GM18519 (cell line): ENCODE measurements around the gene FERMT1.
"Not testable (repeated sequence)": the region's sequence is repeated elsewhere in the genome, so short reads cannot be mapped to it uniquely, and the experiment has no call there.

ENCODE experiments used
- ATAC-seq: cut with Tn5 transposase; IDR thresholded peaks from one replicate; pipeline ENCODE4 v1.9.1; 2021; ENCODE audit warnings: mild to moderate bottlenecking, moderate library complexity; ENCODE audit not compliant: unreplicated experiment, low FRiP score

FERMT1 gene

GRCh38 chr20:6116758-6117157 lies 6.1 kb downstream of the FERMT1 start:
- no peak for ATAC-seq

DNA sequence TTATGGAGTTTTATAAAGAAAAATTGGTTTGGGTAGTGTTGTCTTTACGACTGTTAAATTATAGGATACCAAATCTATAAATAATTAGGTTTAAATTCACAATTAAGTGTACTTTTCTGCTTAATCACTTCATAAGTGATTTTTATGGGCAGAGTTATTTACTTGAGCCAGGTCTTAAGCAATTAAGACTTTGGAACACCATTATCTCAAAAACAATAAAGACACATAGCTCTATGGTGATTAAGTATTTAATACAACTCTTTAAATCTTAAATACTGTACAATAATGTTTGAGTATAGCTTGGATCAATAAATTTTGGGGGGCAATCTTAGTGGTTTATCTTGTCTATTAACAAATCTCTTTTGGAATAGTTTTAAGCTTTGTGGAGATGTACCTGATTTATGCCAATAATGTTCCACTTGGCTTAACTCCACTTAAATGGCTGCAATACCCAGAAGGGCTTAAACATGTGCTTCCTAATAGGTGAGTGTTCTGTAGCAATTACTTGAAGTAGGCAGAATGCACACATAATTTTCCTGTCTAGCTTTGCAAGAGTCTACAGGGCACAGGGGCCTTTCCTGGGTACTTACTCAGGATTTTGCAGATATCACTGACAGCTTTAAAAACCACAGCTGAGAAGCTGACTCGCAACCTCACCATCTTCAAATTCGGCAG lies 7.5 kb downstream of the FERMT1 start:
- no peak for ATAC-seq

- no peak for ATAC-seq
Measured at GRCh38 chr20:6114696-6115095, 8.1 kb downstream of the FERMT1 start.

DNA sequence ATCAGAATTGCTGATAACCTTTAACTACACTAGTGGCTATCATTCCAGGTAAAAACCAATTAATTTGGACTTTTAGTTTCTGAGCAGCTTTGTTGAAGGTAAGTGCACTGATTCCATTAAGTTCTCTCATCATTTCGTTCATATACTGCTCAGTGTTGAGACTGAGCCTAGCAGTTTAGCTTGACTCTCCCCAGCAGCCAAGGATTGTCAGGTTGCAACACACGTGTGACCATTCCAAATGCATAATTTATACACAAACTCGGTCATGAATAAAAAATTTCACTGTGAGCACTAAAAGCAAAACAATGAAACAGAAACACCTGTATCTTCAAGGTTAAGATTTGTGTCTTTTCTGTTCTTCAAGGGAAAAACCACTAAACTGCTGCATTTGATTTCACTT lies 8.9 kb downstream of the FERMT1 start:
- no peak for ATAC-seq

DNA sequence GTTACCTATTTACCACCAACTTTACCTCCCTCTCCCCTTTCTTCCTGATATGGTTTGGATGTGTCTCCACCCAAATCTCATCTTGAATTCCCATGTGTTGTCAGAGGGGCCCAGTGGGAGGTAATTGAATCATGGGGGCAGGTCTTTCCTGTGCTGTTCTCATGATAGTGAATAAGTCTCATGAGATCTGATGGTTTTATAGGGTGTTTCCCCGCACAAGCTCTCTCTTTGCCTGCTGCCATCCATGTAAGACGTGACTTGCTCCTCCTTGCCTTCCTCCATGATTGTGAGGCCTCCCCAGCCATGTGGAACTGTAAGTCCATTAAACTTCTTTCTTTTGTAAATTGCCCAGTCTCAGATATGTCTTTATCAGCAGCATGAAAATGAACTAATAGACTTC lies 9.9 kb downstream of the FERMT1 start:
- not testable (repeated sequence) for ATAC-seq

DNA sequence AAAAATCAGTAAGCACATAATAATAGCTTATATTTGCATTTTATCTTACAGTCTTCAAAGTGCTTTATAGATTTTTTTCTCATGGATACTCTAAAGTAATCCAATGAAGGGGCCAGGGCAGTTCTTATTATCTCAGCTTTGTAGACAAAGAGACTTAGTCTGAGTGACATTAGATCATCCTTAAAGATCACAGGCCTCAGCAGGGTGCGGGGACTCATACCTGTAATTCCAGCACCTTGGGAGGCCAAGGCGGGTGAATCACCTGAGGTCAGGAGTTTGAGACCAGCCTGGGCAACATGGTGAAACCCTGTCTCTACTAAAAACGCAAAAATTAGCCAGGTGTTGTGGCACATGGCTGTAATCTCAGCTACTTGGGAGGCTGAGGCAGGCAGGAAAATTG lies 14.5 kb downstream of the FERMT1 start:
- ATAC-seq: no peak

- no peak for ATAC-seq
Measured at GRCh38 chr20:6104493-6105188, 18.2 kb downstream of the FERMT1 start.

- no peak for ATAC-seq
Measured at GRCh38 chr20:6103301-6103700, 19.5 kb downstream of the FERMT1 start.

DNA sequence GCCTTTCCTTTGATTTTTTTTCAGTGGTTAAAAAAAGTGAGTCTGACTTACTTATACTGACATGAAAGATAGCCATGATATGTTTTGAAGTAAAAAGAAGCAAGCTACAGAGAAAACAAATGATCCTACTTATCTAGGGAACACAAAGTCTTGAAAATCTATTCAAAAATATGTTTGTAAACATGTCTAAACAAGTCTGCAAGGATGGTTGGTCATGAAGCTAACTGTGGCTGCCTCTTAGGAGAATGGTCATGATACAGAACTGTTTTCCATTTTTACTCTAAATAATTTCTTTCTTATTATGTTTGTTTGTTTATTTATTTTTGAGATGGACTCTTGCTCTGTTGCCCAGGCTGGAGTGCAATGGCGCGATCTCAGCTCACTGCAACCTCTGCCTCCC lies 21.5 kb downstream of the FERMT1 start:
- no peak for ATAC-seq

GRCh38 chr20:6100246-6100645 lies 22.6 kb downstream of the FERMT1 start:
- ATAC-seq: no peak

- ATAC-seq: no peak
Measured at GRCh38 chr20:6099819-6100218, 23.0 kb downstream of the FERMT1 start.

- no peak for ATAC-seq
Measured at GRCh38 chr20:6095409-6095808, 27.4 kb downstream of the FERMT1 start.

DNA sequence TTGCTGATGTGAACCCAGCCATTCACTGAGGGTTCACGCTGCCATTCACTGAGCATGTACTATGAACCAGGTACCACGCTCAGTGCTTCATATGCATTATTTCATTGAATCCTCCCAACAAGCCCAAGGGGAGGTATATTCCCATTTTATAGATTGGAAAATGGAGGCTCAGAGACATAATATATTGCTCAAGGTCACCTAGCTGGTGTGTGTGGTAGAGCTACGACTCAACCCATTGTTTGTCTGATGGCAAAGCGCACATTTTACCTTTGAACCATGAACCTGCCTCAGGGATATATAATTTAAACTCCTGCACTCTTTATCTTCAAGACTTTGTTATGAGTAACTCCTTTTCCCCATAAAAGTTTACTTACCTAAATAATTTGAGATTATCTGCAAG lies 28.3 kb downstream of the FERMT1 start:
- no peak for ATAC-seq

DNA sequence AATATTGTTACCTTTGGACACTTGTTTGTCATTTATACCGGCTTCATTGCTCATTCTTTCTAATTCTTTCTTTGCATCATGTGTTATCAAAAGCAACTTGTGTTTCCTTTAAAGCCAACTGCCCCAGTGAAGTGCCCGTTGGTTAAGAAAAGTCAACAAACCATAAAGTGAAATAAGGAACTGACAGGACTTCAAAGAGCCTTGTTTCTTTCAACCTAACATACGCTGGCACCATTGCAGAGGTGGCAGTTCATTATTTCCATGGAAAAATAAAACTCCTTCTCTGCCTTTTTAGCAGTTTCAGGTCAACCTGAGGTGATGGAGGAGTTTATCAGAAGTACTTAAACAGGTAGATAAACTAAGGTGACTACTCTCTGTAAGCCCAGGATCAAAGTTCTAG lies 28.8 kb downstream of the FERMT1 start:
- ATAC-seq: no peak

- no peak for ATAC-seq
Measured at GRCh38 chr20:6091661-6092060, 31.2 kb downstream of the FERMT1 start.

- no peak for ATAC-seq
Measured at GRCh38 chr20:6086868-6087267, 36.0 kb downstream of the FERMT1 start.

GRCh38 chr20:6083926-6084325 lies 38.9 kb downstream of the FERMT1 start:
- no peak for ATAC-seq

DNA sequence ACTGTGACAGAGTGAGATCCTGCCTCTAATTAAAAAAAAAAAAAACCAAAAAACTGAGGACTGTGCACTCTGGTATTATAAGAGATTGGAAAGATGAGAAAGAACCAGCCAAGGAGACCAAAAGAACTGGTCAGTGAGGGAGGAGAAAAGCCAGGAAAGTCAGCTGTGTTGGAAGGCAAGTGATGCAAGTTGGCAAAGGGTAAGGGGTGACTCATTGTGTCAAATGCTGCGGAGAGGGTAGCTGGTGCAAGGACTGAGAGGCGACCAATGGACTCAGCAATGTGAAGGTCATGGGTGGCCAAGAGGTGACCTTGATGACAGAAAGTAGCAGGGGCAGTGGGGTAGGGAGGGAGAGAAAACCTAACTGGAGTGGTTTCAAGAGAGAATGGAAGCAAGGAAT lies 41.6 kb downstream of the FERMT1 start:
- ATAC-seq: no peak

DNA sequence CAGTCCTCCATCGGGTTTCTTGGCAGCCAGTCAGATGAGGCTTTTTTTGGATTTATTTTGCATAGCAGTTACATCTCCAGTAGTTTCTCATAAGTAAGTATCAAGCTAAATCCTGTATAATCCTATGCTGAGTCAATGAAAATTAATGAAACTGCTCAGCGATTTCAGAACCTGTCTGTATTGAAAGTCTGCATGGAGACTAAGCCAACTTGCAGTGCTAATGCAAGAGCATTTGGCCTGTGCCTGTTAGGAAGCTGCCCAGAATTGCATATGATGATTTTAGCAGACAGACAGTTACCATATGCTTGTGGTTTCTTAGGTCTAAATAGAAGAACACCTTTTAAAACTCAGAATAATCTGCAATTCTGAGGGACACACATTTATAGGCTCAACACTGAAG lies 43.8 kb downstream of the FERMT1 start:
- ATAC-seq: no peak

DNA sequence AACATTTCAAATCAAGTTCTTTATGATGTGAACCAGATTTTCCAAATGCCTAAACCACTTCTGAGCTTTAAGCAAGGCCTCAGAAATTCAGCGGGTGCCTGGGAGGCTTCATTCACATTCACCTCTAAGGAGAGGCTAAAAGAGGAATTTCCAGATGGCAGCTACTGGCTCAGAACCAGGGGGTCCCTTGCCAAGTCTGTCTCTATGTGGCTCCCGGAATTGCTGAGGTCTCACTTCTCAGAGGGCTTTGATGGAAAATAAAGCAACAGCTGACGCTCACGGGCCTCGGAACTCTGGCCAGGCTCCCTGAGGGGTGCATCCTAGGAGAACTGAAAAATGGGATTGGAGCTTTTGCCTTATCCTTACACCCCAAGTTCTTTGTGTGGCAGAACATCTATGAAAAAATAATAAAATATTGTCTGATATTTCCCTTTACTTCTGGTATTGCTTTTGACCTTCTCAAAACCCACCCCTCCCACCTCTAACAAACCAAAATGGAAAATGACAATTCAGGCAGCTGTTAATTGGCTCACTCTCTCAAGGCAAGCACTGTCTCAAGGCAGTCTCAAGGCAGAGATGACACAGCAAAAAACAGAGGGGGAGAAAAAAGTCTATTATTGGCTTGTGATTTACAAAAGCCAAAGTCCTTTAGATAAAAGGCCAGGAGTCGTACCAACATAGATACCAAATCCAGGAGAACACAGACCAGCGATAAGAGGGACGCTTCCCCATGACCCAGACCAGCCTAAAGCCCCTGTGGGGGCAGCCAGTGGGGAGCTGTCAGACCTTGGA lies 47.2 kb downstream of the FERMT1 start:
- no peak for ATAC-seq

- ATAC-seq: no peak
Measured at GRCh38 chr20:6074784-6075183, 48.0 kb downstream of the FERMT1 start.

GRCh38 chr20:6074145-6074561 lies 48.7 kb downstream of the FERMT1 start:
- peak; percentile 88 for ATAC-seq
